ENCODE measurements around the gene FOXJ1.

Gene FOXJ1

DNA sequence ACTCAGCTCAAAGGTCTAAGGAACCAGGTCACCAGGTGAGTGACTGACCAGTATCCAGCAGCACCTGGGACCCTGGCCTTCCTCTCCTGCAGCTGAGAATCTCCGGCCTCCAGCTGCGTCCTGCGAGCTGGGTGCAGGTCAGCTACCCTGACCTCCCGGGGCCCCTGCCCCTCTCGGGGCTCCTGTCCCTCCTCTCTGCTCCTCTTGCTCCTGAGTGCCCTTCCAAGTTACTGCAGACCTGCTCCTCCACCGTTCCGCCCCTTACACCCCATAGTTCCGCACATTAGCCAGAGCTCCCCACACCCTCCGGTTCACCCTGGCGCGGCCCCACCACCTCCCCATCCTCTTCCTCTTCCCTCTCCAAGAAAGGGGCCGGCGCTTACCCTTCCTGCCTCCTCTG lies 10.6 kb downstream of the FOXJ1 start:
- Histone ChIP-seq H3K27me3 (ENCODE audit: insufficient read depth, low read depth) (no peaks in the 10 kb centered on the region), H4K20me1 (ENCODE audit: insufficient read depth) (no peaks in the 10 kb centered on the region), H3K79me2 (ENCODE audit: insufficient read depth, low read depth) (no peaks in the 10 kb centered on the region), H3K4me1 (ENCODE audit: low read depth, poor library complexity, severe bottlenecking) (peaks cover 12% of the 10 kb centered on the region), H3K27ac (no peak overlapping the region), H3K36me3 (ENCODE audit: insufficient read depth) (no peaks in the 10 kb centered on the region), H3K9ac (no peak overlapping the region), H3K4me2 (no peak overlapping the region), H3K4me3 (IDR thresholded peaks at IDR 0.05; ENCODE audit: insufficient read depth, low read depth, low read length) (no peak overlapping the region), H2AFZ (ENCODE audit: low read depth) (no peak overlapping the region)
- TF ChIP-seq, protein P1, sequence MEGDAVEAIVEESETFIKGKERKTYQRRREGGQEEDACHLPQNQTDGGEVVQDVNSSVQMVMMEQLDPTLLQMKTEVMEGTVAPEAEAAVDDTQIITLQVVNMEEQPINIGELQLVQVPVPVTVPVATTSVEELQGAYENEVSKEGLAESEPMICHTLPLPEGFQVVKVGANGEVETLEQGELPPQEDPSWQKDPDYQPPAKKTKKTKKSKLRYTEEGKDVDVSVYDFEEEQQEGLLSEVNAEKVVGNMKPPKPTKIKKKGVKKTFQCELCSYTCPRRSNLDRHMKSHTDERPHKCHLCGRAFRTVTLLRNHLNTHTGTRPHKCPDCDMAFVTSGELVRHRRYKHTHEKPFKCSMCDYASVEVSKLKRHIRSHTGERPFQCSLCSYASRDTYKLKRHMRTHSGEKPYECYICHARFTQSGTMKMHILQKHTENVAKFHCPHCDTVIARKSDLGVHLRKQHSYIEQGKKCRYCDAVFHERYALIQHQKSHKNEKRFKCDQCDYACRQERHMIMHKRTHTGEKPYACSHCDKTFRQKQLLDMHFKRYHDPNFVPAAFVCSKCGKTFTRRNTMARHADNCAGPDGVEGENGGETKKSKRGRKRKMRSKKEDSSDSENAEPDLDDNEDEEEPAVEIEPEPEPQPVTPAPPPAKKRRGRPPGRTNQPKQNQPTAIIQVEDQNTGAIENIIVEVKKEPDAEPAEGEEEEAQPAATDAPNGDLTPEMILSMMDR (conservative IDR thresholded peaks at IDR 0.05; ENCODE audit: low read depth, low read length) = no peak

GRCh38 chr17:76125922-76126321 lies 15.1 kb downstream of the FOXJ1 start:
- no peak overlapping the region for H3K4me3 ChIP-seq (IDR thresholded peaks at IDR 0.05; ENCODE audit: insufficient read depth, low read depth, low read length)
- H2AFZ ChIP-seq (ENCODE audit: low read depth) = no peak overlapping the region
- TF ChIP-seq, protein P1 (conservative IDR thresholded peaks at IDR 0.05; ENCODE audit: low read depth, low read length) = no peak
- H3K9ac ChIP-seq = no peak overlapping the region
- no peaks in the 10 kb centered on the region for H3K36me3 ChIP-seq (ENCODE audit: insufficient read depth)
- no peak overlapping the region for H3K4me2 ChIP-seq
- H3K79me2 ChIP-seq (ENCODE audit: insufficient read depth, low read depth) = no peaks in the 10 kb centered on the region
- no peaks in the 10 kb centered on the region for H4K20me1 ChIP-seq (ENCODE audit: insufficient read depth)
- no peaks in the 10 kb centered on the region for H3K27me3 ChIP-seq (ENCODE audit: insufficient read depth, low read depth)
- H3K27ac ChIP-seq = no peak overlapping the region
- peaks cover 5% of the 10 kb centered on the region for H3K4me1 ChIP-seq (ENCODE audit: low read depth, poor library complexity, severe bottlenecking)

GRCh38 chr17:76125391-76125675 lies 15.7 kb downstream of the FOXJ1 start:
- TF ChIP-seq, protein P1 (conservative IDR thresholded peaks at IDR 0.05; ENCODE audit: low read depth, low read length) = no peak
- Histone ChIP-seq H3K4me2 (no peak overlapping the region), H3K36me3 (ENCODE audit: insufficient read depth) (no peaks in the 10 kb centered on the region), H4K20me1 (ENCODE audit: insufficient read depth) (no peaks in the 10 kb centered on the region), H3K9ac (no peak overlapping the region), H3K27me3 (ENCODE audit: insufficient read depth, low read depth) (no peaks in the 10 kb centered on the region), H3K4me3 (IDR thresholded peaks at IDR 0.05; ENCODE audit: insufficient read depth, low read depth, low read length) (no peak overlapping the region), H2AFZ (ENCODE audit: low read depth) (no peak overlapping the region), H3K27ac (no peak overlapping the region), H3K4me1 (ENCODE audit: low read depth, poor library complexity, severe bottlenecking) (peaks cover 5% of the 10 kb centered on the region), H3K79me2 (ENCODE audit: insufficient read depth, low read depth) (no peaks in the 10 kb centered on the region)

- peaks cover 5% of the 10 kb centered on the region for H3K4me1 ChIP-seq (ENCODE audit: low read depth, poor library complexity, severe bottlenecking)
- H3K27ac ChIP-seq = no peak overlapping the region
- no peaks in the 10 kb centered on the region for H4K20me1 ChIP-seq (ENCODE audit: insufficient read depth)
- H2AFZ ChIP-seq (ENCODE audit: low read depth) = no peak overlapping the region
- no peak overlapping the region for H3K4me3 ChIP-seq (IDR thresholded peaks at IDR 0.05; ENCODE audit: insufficient read depth, low read depth, low read length)
- no peak overlapping the region for H3K4me2 ChIP-seq
- TF ChIP-seq, protein P1 (conservative IDR thresholded peaks at IDR 0.05; ENCODE audit: low read depth, low read length) = no peak
- H3K36me3 ChIP-seq (ENCODE audit: insufficient read depth) = no peaks in the 10 kb centered on the region
- no peaks in the 10 kb centered on the region for H3K27me3 ChIP-seq (ENCODE audit: insufficient read depth, low read depth)
- no peak overlapping the region for H3K9ac ChIP-seq
- no peaks in the 10 kb centered on the region for H3K79me2 ChIP-seq (ENCODE audit: insufficient read depth, low read depth)
These were observed 16.3 kb downstream of the FOXJ1 start for GRCh38 chr17:76124582-76125390.
